ENCODE measurements around the gene AP4E1.
"Not testable (repeated sequence)": the region's sequence is repeated elsewhere in the genome, so short reads cannot be mapped to it uniquely, and the experiment has no call there.

Gene AP4E1

GRCh38 chr15:51022206-51022605 is 113.7 kb downstream of the AP4E1 start:
- no peak overlapping the region for H3K4me3 ChIP-seq (ENCODE audit: low read depth, low read length)
- no peak for TF ChIP-seq CTCF (IDR thresholded peaks at IDR 0.05; ENCODE audit: low read depth, low read length)

DNA sequence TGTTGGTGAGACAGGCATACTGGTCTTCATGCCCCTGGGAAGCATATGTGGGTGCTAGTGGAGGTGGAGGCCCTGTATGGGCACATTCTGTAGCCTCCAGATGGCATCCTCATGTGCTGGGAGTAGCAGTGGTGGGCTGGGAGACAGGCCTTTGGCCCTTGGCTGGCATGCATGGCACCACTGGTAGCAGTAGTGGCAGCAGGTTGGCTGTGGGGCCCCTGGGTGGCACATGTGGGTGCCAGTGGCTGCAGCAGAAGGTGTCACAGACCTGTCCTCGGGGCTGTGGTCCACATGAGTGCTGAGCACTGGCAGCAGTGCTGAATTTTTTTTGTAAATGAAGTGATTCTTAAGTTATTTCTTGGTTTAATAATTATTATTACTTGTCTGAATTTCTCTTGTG is 115.0 kb downstream of the AP4E1 start:
- TF ChIP-seq CTCF (IDR thresholded peaks at IDR 0.05; ENCODE audit: low read depth, low read length), result no peak
- no peak overlapping the region for H3K4me3 ChIP-seq (ENCODE audit: low read depth, low read length)

- no peak overlapping the region for H3K4me3 ChIP-seq (ENCODE audit: low read depth, low read length)
- TF ChIP-seq CTCF (IDR thresholded peaks at IDR 0.05; ENCODE audit: low read depth, low read length), result no peak
Observed at GRCh38 chr15:51024735-51025453, 116.4 kb downstream of the AP4E1 start.

- no peak for TF ChIP-seq CTCF (IDR thresholded peaks at IDR 0.05; ENCODE audit: low read depth, low read length)
Observed at GRCh38 chr15:51025454-51025846, 117.0 kb downstream of the AP4E1 start.

GRCh38 chr15:51030649-51031316 is 122.3 kb downstream of the AP4E1 start:
- H3K4me3 ChIP-seq (ENCODE audit: low read depth, low read length), result no peak overlapping the region
- TF ChIP-seq CTCF (IDR thresholded peaks at IDR 0.05; ENCODE audit: low read depth, low read length), result no peak

More at GRCh38 chr15:51025454-51025846, 117.0 kb downstream of the AP4E1 start:
- H3K4me3 ChIP-seq (ENCODE audit: low read depth, low read length), result no peak overlapping the region

DNA sequence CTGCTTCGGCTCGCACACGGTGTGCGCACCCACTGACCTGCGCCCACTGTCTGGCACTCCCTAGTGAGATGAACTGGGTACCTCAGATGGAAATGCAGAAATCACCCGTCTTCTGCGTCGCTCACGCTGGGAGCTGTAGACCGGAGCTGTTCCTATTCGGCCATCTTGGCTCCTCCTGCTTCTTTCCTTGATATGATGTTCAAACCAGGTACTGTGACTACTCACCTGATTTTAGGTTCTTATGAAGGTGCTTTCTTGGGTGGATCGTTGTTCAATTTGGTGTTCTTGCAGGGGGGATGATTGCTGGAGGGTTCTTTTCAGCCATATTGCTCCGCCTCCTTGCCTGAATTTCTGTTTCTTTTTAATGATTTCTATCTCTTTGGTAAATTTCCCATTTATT is 129.0 kb downstream of the AP4E1 start:
- not testable (repeated sequence) for H3K4me3 ChIP-seq (ENCODE audit: low read depth, low read length)

GRCh38 chr15:51038162-51038973 is 129.9 kb downstream of the AP4E1 start:
- TF ChIP-seq CTCF (IDR thresholded peaks at IDR 0.05; ENCODE audit: low read depth, low read length), result no peak
- no peak overlapping the region for H3K4me3 ChIP-seq (ENCODE audit: low read depth, low read length)

All from WI38 (cell line).